GM13977 (cell line): ENCODE data around the gene ZNF580.

Experiments
- DNase-seq: peaks from one replicate; pipeline ENCODE4 v3.0.0; 2012; ENCODE audit warnings: low spot score
- CTCF ChIP-seq: IDR thresholded peaks from 2 replicates; pipeline ENCODE4 v1.5.1; 2012; ENCODE audit warnings: mild to moderate bottlenecking, control low read depth; ENCODE audit not compliant: insufficient read depth; ENCODE audit errors: extremely low read depth, missing control alignments
- in situ Hi-C: fragments of 300-500 bp; cut with MboI; formaldehyde crosslinking; loops from one replicate; pipeline ENCODE4 v1.12.0; 2022; ENCODE audit warnings: low sequenced_read_pairs, low pct_unique_long_range_greater_than_20kb, mixed read lengths, inconsistent platforms; ENCODE audit not compliant: unreplicated experiment

Gene ZNF580

DNA sequence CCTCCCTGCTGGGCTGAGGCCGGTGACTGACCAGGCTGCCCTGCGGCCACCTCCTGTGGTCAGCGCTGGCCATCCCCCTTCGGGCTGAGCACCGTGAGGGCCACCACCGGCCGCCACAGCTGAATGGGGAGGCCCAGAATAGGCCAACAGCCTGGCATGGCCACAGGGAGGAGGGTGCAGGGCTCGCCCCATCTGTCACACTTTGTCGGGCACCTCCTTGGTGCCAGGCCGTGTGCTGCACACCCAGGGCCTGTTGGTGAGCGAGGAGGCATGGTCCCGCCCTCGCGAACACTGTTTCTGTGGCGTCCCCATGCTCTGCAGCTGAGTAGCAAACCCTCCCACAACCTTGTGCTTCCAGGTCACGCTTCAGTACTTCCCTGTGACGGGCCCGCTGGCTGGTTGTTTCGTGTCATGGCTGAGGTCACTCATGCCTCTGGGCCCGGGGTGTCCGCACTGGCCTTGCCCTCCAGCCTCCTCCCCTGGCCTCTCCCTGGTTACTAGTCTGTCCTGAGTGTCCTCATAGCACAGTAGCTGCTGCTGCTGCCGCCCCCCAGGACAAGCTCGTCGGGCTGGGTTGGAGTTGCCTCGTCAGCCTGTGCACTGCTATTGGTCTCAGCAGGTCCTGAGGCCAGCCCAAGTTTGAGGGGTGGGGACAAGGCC lies 49.4 kb downstream of the ZNF580 start:
- no peak for TF ChIP-seq CTCF
- in situ Hi-C loops = loop anchor here (25.0 kb wide), 1 partner anchor 622 kb away; the partner anchor contains the start of gene ZSCAN5A
- no peak for DNase-seq

- no peak for DNase-seq
- in situ Hi-C loops = loop anchor here (25.0 kb wide), 1 partner anchor 621 kb away; the partner anchor contains the start of gene ZSCAN5A
- no peak for TF ChIP-seq CTCF
Observed at GRCh38 chr19:55690769-55691545, 50.2 kb downstream of the ZNF580 start.

DNA sequence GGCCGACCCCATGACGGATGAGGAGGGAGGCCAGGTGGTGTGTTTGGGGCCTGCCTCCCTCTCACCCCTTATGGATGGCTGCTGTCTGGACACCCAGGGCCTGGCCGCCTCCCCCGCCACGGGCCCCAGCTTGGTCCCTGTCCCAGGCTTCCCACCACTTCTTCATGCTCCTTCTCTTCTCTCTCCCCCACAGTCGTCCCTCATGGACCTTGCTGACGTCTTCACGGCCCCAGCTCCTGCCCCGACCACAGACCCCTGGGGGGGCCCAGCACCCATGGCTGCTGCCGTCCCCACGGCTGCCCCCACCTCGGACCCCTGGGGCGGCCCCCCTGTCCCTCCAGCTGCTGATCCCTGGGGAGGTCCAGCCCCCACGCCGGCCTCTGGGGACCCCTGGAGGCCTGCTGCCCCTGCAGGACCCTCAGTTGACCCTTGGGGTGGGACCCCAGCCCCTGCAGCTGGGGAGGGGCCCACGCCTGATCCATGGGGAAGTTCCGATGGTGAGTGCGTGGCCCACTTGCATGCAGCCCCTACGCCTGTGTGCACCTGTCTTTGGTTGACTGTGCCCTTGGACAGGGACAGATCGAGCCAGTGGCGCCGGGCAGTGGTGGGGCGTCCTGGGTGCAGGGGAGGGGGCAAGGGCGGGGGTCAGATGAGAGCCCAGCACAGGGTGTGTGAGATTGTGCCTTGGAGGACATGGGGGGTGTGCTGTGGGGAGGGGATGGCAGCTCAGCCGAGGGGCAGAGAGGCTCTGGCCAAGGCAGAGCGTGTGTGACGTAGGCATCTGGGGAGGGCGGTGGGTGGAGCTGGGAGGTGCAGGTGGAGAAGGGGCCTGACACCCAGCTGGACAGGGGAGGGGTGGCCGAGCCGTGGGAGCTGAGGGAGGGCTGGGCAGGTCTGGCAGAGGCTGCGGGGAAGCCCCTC lies 51.0 kb downstream of the ZNF580 start:
- TF ChIP-seq CTCF = no peak
- no peak for DNase-seq
- in situ Hi-C loops = loop anchor here (25.0 kb wide), 1 partner anchor 620 kb away; the partner anchor contains the start of gene ZSCAN5A

DNA sequence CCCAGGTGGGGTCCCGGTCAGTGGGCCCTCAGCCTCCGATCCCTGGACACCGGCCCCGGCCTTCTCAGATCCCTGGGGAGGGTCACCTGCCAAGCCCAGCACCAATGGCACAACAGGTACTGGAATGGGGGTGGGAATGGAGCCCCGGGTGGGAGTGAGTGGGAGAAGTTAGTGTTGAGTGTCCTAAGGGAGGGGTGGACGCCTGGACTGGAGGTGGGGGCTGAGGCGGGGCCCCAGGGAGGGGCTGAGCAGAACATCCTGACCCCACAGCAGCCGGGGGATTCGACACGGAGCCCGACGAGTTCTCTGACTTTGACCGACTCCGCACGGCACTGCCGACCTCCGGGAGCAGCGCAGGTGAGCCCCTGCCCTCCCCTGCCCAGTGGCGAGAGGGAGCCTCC lies 51.9 kb downstream of the ZNF580 start:
- no peak for TF ChIP-seq CTCF

More for the DNA sequence above, 51.9 kb downstream of the ZNF580 start:
- no peak for DNase-seq
- in situ Hi-C loops = loop anchor here (25.0 kb wide), 1 partner anchor 620 kb away; the partner anchor contains the start of gene ZSCAN5A
